HUDEP-2 (cell line): ENCODE results near the gene SERPINA6.
"Not testable (repeated sequence)": the region's sequence is repeated elsewhere in the genome, so short reads cannot be mapped to it uniquely, and the experiment has no call there.

Source experiments
- DNase-seq, 76 experiments: peaks; one replicate each; lab custom pipeline; 2025; ENCODE audit not compliant: unreplicated experiment in 76 of 76; lab: John Stamatoyannopoulos, UW

SERPINA6 gene, protein sequence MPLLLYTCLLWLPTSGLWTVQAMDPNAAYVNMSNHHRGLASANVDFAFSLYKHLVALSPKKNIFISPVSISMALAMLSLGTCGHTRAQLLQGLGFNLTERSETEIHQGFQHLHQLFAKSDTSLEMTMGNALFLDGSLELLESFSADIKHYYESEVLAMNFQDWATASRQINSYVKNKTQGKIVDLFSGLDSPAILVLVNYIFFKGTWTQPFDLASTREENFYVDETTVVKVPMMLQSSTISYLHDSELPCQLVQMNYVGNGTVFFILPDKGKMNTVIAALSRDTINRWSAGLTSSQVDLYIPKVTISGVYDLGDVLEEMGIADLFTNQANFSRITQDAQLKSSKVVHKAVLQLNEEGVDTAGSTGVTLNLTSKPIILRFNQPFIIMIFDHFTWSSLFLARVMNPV

DNA sequence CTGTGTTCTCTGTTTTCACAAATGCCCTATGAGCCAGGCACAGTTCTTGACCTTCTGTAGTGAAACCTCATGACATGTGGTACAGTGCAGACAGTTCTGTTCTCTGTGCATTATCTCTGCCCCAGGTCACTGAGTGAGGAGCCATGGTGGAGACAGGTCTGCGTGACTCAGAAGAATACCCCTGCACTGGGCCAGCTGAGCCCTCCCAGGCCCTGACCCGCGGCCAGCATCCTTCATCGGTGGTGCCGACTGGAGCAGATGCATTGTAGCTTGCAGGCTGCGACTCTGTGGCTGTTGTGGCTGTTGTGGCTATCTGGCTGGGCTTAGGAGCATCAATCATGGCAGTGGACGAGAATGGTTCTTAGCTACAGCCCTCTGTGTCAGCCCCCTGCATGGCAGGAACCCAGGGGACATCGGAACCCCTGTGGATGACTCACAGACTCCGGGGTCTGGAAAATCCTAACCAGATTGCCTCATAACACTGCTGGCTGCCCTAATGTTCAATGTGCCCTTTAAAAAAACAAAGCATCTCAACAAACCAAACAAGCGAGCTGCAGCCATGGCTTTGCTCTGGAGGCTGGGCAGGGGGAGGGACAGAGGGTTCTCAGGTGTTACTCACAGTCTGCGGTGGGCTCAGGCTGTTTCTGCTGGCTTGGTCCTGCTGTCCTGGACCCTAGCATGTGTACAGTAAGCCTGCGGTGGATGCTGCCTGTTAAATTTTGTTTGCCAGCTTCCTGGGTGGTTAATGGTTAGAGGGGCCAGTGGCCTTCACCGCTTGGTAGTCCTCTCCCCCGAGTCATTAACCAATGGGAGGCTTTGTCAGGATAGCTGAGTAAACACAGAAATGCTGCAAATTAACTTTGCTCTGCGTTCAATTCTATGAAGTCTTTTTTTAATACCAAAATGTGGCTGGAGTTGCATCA lies at the start of gene SERPINA6:
SERPINA6 (minus strand) TSS at position 689 of the 923 bp plus-strand sequence. CDS start 8,688 bp downstream, outside the sequence.
- DNase-seq, result no peak

DNA sequence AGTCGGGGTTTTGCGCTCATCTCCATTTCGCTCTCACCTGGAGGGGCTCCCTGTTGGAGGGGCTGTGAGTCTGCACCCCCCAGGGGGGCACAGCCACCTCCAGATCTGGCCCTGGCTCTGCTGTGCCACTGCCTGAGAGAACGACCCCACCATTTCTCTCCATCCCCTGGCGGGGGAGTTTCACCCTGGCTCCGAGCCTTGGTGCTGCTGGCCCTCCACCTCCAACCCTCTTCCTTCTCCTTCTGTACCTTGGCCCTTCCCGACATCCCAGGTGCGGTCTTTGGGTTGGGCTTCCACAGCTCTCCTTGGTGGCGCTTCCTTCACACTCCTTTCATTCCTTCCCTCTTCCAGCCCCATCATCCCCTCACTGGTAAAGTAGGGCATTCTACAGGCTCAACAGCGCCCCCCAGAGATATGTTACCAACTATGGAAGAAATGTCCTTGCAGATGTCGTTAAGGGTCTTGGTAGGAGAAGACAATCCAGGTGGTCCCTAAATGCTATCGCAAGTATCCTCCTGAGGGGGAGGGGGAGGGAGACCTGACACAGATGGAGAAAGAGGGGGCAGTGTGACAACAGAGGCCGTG lies 49.0 kb upstream of the SERPINA6 start:
- no peak for DNase-seq

DNA sequence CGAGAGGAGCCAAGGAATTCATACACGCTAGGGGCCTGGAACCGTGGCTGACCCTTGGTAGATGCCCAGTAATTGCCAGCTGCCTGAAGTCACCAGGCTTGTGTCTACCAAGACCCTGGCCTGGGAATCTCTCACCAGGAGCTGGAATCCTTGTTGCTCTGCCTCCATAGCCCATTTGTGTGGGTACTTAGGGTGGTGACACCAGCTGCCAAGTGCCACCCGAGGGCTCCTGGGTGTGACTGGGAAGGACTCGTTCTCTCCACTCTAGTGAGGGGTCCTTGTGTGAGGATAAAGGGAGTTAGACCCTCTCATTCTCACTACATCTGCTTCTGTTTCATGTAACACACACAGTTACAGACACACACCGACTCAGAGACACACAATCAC lies 47.4 kb upstream of the SERPINA6 start:
- DNase-seq, result no peak

DNA sequence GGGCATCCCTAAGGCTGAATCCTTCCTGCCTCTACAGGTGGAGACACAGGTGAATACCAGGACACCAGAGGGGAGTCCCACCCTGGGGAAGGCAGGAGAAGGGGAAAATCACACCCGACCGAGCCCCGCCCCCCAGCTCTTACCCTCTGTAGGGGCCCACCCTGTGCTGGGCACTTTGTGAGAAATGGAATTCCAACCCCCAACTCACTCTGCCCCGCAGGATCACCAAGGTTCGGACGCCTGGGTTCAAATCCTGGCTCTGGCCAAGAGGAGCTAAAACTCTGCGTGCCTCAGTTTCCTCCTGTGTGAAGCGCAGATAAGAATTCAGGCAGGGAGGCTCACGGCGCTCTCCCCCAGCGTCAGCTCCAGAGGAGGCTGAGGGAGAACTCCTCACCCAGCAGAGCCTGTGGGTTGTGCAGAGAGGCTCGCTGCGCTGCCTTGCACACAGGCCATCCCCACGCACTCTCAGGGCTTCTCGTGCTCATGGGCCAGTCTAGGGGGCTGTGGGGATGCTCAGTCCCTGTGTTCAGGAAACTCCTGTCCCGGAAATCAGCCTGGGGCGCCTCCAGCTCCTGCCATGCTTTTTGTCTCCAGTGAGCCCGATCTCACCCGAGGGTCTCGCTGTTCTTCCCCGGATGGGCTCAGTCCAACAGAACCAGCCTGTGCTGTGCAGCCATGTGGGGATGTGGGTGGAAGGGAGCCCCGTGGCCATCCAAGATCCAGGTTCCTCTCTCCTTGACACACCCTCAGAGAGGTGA lies 46.8 kb upstream of the SERPINA6 start:
- DNase-seq, result not testable (repeated sequence)

DNA sequence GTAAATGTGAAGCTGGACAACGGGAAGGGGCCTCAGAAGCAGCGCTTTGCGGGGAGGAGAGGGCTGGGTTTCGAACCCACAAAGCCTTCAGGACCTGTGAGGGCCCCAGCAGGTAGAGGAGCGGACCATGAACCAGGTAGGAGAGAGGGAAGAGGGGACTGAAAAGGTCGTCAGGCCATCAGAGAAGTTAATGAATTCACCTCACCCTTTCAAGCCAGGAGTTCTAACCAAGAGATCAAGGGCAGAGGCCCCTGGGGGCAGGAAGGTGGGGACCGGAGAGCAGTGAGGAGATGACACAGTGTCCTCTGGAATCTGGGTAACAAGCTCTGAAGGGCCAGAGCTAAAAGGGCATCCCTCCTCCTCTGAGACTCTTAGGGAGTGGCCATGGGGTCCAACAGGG lies 45.8 kb upstream of the SERPINA6 start:
- DNase-seq, result no peak

DNA sequence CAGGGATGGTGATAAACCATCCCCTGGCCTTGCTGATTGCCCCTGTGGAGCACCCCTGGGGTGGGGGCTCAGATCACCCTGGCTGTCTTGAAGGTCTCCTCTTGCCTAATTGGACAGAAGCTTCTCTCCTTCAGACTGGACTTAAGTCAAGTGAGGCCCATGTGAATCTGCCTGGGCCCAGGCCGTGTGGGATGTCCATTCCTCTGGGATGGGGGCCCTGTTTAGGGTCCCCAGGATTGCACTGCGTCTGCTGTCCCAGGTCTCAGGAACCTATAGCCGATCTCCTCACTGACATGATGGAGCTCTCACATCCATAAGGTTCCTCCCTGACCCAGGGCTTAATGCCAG lies 45.1 kb upstream of the SERPINA6 start:
- DNase-seq, result no peak

DNA sequence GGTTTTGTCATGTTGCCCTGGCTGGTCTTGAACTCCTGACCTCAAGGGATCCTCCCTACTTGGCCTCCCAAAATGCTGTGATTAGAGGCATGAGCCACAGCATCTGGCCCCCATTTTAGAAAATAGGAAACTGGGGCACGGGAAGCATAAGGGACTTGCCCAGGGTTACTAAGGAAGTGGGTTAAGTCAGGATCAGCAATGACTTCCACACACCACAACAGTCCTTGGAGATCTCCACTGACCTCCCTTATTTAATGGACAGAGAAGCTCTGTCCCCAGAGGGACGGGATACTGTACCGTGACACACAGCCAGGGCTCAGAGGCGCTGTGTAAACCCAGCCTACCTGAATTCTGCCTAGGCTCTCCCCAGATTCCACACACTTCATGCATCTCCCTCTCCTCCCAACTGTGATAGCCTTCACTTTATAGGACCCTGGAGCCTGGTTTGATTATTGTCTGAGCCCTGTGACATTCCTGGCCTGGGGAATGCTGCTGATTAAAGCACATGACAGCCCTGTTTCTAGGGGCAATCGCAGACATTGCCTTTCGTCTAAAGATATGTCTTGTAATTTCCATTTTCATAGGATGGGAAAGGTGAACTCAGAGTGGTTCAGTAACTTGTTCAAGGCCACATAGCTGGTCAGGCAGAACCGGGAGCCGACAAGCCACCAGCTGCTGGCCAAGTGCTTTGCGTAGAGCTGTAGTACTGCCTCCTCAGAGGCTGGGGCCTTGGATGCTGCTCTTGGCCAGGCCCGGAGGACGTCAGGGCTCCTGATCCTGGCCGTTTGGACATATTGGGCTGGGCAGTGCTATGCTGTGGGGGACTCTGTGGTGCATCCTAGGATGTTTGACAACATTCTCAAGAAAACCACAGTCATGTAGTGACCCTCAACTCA lies 44.5 kb upstream of the SERPINA6 start:
- DNase-seq, result peak in 1 of 76 experiments; percentile 0

DNA sequence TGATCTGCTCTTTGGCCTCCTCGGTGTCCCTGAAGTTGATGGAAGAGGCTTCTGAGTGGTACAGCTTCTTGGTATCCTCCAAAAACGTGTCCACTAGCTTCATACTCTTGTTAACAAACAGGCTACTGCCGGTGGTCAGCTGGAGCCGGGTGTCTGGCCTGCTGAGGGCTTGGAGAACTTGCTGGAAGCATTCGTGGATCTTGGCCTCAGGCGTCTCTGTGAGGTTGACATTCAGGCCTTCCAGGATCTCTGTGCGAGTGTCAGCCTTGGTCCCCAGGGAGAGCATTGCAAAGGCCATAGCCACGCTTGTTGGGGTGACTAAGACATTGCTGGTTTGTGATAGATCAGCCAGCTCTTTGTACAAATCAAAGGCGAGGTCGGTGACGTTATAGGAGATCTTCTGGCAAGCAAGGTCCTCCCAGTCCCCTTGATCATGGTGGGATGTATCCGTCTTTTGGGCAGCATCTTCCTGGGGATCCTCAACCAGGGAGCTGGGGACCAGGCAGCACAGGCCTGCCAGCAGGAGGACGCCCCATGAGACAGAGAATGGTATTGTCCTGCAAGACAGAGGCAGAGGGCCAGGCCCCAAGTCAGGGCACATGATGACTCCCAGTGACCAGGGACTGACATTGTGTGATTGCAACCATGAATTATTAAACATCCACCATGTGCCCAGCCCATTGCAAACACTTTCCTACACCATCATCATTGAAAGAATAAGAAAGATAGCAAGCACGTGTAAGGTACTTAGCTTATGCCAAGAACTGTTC lies 43.2 kb upstream of the SERPINA6 start, which contains the start of gene SERPINA2:
SERPINA2 (minus strand) TSS at position 553 of the 770 bp plus-strand sequence.
- no peak for DNase-seq

DNA sequence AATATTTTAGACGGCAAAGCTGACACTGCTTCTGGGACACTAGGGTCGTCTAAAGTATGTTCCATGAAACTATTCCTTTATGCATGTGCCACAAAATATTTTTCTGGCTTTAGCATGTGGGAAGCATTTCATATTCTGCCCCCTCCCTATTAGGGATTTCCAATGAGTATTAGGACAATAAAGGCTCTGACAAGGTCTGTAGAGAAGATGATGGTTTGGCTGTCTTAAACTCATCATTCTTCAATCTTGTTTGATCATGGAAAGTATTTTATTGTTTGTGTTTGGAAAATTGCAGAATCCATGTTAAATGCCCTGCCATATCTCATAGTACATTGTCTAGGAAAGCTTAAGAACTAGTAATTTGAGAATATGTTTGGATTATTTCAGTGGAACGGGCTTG lies 42.5 kb upstream of the SERPINA6 start:
- no peak for DNase-seq

DNA sequence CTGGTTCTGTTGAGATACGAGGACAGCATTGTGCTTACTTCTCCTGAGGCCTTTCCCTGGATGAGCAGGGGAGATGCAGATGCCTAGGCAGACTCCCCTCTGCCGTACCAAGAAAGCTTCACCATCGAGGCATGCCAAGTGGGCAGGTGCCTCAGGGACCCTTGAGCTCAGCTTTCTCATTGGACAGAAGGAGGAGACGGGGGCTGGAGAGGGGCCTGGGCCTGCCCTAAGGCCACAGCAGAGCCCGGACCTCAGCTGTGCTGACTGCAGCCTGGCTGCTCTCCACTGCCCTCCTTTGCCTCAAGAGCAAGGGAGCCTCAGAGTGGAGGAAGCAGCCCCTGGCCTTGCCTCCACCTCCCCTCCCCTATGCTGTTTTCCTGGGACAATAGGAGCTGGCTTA lies 41.8 kb upstream of the SERPINA6 start:
- DNase-seq, result no peak

DNA sequence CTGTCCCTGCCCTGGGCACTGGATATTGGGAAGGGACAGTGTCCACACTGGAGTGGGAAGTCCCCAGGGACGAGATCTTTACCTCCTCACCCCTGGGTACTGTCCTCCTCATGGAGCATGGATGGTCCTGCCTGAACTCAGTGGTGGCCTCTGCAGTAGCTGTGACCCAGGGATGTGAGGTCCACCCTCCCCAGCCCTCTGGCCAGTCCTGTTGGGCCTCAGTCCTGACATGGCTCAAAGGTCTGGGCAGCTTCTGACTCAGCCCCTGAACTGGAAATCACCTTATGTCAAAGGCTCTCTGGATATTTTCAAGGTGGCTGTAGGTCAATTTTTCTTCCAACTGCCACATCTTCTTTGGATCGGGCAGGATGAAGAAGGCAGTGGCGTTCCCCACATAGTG lies 40.9 kb upstream of the SERPINA6 start:
- no peak for DNase-seq

DNA sequence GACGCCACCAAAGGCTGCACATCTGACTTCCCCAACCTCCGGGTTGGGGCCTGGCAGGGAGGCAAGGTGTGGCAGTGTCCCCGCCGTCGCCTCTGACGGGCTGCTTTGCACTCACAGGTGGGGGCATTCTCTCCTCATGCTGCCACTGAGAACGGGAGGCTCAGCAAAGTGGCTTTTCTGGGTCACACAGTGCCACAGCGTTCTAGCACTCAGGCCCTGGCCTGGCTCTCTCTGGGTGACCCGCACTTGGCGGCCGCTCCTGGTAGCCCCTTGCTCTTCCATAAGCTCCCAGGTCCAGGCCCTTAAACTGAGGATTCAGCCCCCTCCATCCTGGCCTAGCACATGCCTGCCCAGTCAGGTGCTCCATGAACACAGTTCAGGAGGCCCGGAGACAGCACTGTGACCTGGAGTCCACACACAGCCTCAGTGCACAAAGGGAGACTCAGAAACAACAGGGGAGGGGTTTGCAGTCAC lies 40.1 kb upstream of the SERPINA6 start:
- no peak for DNase-seq

DNA sequence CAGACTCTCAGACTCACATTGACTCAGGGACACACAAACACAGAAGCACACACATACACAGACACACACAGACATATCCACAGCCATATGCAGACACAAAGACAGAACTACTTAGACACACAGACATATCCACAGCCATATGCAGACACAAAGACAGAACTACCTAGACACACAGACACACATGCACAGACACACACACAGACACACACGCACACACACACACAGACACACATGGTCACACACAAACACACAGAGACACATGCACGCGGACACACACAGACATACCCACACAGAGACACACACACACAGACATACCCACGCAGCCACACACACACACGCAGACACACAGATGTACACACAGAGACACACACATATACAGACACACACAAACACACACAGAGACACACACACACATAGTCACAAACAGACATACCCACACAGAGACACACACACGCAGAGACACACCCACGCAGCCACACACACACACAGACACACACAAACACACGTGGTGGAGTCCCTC lies 39.5 kb upstream of the SERPINA6 start:
- DNase-seq, result no peak

DNA sequence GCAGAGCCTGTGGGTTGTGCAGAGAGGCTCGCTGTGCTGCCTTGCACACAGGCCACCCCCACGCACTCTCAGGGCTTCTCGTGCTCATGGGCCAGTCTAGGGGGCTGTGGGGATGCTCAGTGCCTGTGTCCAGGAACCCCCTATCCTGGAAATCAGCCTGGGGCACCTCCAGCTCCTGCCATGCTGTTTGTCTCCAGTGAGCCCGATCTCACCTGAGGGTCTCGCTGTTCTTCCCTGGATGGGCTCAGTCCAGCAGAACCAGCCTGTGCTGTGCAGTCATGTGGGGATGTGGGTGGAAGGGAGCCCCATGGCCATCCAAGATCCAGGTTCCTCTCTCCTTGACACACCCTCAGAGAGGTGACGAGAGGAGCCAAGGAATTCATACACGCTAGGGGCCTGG lies 38.5 kb upstream of the SERPINA6 start:
- DNase-seq, result no peak

DNA sequence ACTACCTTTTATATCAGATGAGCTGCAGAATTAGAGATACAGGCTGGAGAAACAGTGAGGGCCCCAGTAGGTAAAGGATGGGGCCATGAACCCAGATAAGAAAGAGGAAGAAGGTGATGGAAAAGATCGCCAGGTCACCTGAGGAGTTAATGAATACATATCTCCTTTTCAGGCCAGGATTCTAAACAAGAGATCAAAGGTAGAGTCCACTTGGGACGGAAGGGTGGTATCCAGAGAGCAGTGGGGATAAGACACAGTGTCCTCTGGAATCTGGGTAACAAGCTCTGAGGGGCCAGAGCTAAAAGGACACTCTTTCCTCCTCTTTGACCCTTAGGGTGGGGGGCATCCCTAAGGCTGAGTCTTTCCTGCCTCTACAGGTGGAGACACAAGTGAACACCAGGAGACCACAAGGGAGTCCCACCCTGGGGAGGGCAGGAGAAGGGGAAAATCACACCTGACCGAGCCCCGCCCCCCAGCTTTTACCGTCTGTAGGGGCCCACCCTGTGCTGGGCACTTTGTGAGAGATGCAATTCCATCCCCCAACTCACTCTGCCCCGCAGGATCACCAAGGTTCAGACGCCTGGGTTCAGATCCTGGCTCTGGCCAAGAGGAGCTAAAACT lies 37.9 kb upstream of the SERPINA6 start:
- no peak for DNase-seq

DNA sequence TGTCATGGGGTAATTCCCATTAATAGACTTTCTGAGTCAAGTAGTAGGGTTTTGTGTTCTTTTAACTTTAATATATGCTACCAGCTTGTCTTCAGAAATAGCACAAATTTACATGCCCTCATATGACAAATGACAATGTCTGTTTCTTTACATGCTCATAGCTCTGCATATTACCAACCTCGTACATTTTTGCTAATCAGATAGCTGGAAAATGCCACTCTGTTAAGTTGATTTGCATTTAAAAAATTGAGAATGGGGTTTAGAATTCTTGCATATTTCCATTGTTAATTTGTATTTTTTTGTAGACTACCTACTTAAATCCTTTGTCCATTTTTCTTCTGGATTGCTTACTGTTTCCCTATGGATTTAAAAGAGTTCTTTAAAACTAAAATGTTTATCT lies 34.0 kb upstream of the SERPINA6 start:
- no peak for DNase-seq

DNA sequence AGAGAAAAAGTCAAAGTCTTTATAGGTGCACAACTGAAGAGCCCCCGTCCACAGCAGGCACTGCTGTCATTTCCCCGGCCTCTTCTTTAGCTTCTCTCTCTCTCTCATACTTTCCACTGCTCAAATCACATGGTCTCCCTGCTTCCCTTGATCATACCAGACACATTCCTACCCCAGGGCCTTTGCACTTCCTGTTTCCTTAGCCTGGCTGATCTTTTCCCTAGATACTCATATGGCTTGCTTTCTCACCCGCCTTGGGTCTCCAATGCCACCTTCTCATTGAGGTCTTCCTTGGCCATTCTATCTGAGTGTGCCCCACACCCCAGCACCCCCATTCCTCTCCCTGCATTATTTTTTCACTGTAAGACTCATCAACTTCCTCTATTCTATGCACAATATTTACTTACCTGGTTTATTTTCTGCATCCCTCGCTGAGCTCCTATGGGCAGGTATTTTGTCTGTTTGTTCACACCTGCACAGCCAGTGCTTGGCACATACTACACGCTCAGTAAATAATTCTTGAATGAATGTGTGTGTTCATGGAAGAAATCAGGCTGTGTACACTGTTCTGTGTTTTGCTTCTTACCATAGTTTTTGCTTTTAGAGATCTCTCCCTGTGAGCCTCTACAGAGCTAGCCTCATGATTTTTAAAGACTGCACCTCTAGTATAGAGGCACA lies 33.4 kb upstream of the SERPINA6 start:
- no peak for DNase-seq
